ENCODE measurements around the gene TJP2. TPM values are rescaled to one million over a fixed set of nuclear protein-coding genes. Genes with fewer than 3 reads are reported as not detected.

The TJP2 gene
- total RNA-seq, 4 donors from 2014 or later: 200 to 266 (median 232) TPM

DNA sequence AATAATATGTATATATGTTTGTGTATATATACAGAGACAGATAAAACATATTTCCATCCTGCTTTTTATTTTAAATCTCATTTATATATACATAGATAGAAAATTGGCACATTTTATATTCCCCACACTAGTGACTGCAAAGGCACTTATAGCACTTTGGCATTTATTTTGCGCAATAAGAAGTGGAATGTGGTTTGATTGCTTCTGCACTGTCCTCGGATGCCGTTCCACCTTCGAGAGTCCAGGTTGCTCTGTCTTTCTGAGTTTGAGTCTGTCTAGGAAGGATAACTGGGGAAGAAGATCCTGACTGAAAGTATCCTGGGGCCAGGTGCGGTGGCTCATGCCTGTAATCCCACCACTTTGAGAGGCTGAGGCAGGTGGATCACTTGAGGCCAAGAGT lies 84.5 kb downstream of the TJP2 start:
- DNase-seq: no peak
- Histone ChIP-seq H3K4me3 (replicated peaks in 1 of 3) (no peak overlapping the region), H3K36me3 (peaks cover 10 to 11% of the 10 kb centered on the region in 2 donors), H3K27ac (no peak overlapping the region), H3K4me1 (no peaks in the 10 kb centered on the region), H3K27me3 (no peaks in the 10 kb centered on the region), H3K9me3 (no peaks in the 10 kb centered on the region)
- no peak for TF ChIP-seq CTCF (IDR thresholded peaks at IDR 0.05)
- no peak for TF ChIP-seq POLR2A (IDR thresholded peaks at IDR 0.05)
- intact Hi-C loops (cut with DNase I): no loop called here
- WGBS, 2 donors: 89 to 98% methylated on average over 5 of the region's 5 CpGs

DNA sequence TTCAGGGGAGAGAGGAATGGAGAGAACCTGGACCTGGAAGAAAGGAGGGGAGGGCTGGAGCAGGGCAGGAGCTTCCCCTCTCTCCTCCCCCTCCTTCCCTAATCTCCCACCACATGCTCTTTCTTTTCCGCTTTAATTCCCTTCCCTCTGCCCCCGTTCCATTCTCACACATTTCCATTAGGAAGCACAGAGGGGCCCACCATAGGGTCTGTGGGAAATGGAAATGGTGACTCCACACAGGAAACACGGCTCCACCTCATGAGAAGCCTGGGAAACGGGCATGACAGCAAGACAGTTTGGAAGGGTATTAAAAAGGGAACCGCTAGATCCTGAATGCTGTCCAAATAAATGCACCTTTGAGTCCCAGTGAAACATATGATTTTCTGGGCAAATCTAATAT lies 86.1 kb downstream of the TJP2 start:
- Histone ChIP-seq H3K27ac (no peak overlapping the region), H3K4me3 (replicated peaks in 1 of 3) (no peak overlapping the region), H3K9me3 (no peaks in the 10 kb centered on the region), H3K27me3 (no peaks in the 10 kb centered on the region), H3K36me3 (no peaks in the 10 kb centered on the region), H3K4me1 (no peaks in the 10 kb centered on the region)
- intact Hi-C loops (cut with DNase I): no loop called here
- 64 to 81% methylated on average over 5 of the region's 5 CpGs for WGBS, 2 donors
- no peak for DNase-seq
- no peak for TF ChIP-seq POLR2A (IDR thresholded peaks at IDR 0.05)
- TF ChIP-seq CTCF (IDR thresholded peaks at IDR 0.05): no peak

GRCh38 chr9:69261636-69262035 lies 87.6 kb downstream of the TJP2 start:
- Histone ChIP-seq H3K9me3 (no peaks in the 10 kb centered on the region), H3K27ac (no peak overlapping the region), H3K4me3 (replicated peaks in 1 of 3) (no peak overlapping the region), H3K4me1 (no peaks in the 10 kb centered on the region), H3K36me3 (no peaks in the 10 kb centered on the region), H3K27me3 (no peaks in the 10 kb centered on the region)
- DNase-seq: no peak
- no peak for TF ChIP-seq CTCF (IDR thresholded peaks at IDR 0.05)
- TF ChIP-seq POLR2A (IDR thresholded peaks at IDR 0.05): no peak
- intact Hi-C loops (cut with DNase I): no loop called here
- 81 to 88% methylated on average over 3 of the region's 3 CpGs for WGBS, 2 donors

DNA sequence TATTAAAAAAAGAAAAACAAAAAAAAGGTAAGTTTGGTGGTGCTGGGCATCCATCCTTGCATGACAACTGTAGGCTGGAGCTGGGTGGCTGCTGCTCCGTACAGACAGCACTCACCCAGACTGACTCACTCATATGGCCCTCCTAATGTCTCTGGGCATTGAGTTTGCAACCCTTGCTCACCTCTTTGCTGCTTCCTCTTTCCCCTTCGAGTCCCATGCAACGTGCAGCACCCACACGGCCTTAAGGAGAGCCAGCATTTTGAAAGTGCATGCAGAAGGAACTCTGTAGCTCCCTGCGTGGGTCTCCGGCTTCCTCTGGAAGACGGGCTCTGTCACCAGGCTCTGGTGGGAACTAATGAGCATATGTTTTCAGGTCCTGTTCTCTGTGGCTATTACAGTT lies 90.4 kb downstream of the TJP2 start:
- DNase-seq: no peak
- H3K4me3 ChIP-seq (replicated peaks in 1 of 3): no peak overlapping the region
- H3K36me3 ChIP-seq: no peaks in the 10 kb centered on the region
- 67 to 81% methylated on average over 7 of the region's 7 CpGs for WGBS, 2 donors
- H3K27me3 ChIP-seq: no peaks in the 10 kb centered on the region
- H3K27ac ChIP-seq: no peak overlapping the region
- no peaks in the 10 kb centered on the region for H3K4me1 ChIP-seq
- H3K9me3 ChIP-seq: no peaks in the 10 kb centered on the region
- TF ChIP-seq POLR2A (IDR thresholded peaks at IDR 0.05) (no peak), CTCF (IDR thresholded peaks at IDR 0.05) (no peak)
- intact Hi-C loops (cut with DNase I): no loop called here

DNA sequence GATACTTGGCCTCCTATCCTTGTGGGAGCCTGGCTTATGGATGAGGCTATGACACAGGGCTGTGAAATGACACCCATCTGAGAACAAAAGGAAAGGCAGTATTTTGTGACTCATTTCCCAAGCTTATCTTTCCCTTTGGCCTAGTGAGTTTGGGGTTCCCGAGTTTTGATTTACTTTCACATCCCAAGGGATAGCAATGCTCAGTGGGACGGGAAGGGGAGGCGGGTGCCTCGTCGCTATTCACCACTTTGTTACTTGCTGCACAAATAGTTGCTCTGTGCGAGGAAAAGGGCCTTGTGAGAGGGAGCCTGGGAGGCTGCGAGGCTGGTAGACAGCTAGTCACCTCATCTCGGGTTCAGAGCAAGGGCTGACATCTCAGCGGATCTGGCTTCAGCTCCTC lies 91.8 kb downstream of the TJP2 start:
- H3K4me3 ChIP-seq (replicated peaks in 1 of 3): no peak overlapping the region
- no peaks in the 10 kb centered on the region for H3K27me3 ChIP-seq
- no peaks in the 10 kb centered on the region for H3K9me3 ChIP-seq
- no peaks in the 10 kb centered on the region for H3K36me3 ChIP-seq
- no peak for DNase-seq
- H3K27ac ChIP-seq: no peak overlapping the region
- TF ChIP-seq POLR2A (IDR thresholded peaks at IDR 0.05): no peak
- no peak for TF ChIP-seq CTCF (IDR thresholded peaks at IDR 0.05)
- H3K4me1 ChIP-seq: no peaks in the 10 kb centered on the region
- intact Hi-C loops (cut with DNase I): no loop called here
- WGBS, 2 donors: 87 to 93% methylated on average over 9 of the region's 9 CpGs
